ENCODE results near the gene MRPS14.
A peak's percentile ranks its signal among the peaks of the same experiment; 100 is the strongest.

Gene MRPS14

DNA sequence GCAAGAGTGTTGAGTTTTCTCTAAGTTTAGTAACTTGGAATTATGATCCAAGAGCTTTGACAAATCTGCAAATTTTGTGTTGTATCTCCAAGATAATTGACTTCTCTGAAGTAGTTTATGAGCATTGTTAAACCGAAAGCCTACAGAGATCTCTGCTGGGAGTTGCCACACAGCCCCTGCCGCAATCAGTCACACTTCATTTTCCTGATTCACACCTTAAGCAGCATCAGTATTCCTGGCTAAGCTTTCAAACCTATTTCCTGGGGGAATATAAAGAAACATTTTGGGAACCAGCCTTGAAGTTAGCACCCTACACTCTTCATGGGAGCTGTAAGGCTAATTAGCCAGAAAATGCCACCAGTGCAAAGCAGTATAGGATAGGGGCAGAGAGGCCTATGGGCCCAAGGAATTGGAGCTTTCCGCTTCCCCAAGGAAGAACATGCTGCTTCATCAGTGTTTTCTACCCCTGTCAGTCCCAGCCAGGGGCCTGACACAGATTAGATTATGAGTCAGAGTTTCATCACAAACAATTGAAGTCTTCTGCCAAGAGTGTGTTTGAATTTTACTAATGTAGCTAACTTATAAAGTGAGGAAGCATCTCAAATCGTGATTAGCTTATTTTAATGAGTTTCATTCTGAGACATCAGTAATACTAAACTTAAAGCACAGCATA is 46.7 kb downstream of the MRPS14 start:
- Histone ChIP-seq H3K27me3 (replicated peaks in 2 of 5; ENCODE audit: control insufficient read depth in 4 of 5, insufficient read depth in 5 of 5, low read length in 4 of 5) (no peaks in the 10 kb centered on the region), H3K36me3 (ENCODE audit: control insufficient read depth in 4 of 4, insufficient read depth in 4 of 4, low read length in 3 of 4) (peaks cover 0 to 6% (median 5%) of the 10 kb centered on the region in 4 experiments), H3K9me3 (ENCODE audit: control extremely low read depth in 1 of 5, control insufficient read depth in 4 of 5, insufficient read depth in 2 of 5, low read depth in 1 of 5, low read length in 4 of 5) (no peaks in the 10 kb centered on the region), H3K4me1 (ENCODE audit: control extremely low read depth in 1 of 4, control insufficient read depth in 4 of 4, insufficient read depth in 4 of 4, low read length in 3 of 4) (peaks cover 1 to 7% (median 6%) of the 10 kb centered on the region in 4 experiments), H3K4me3 (ENCODE audit: control insufficient read depth in 1 of 7, extremely low read depth in 1 of 7, insufficient read depth in 4 of 7, low read depth in 2 of 7, low read length in 6 of 7) (no peak overlapping the region), H3K27ac (ENCODE audit: insufficient read depth in 1 of 2, low read depth in 1 of 2, low read length in 2 of 2, poor library complexity in 1 of 2, severe bottlenecking in 2 of 2) (no peak overlapping the region)
- CTCF ChIA-PET, result interaction anchor here (1.1 to 1.5 kb wide), 4 partner anchors 9 to 206 kb away, joined by 3 read pairs; no protein-coding TSS in a partner anchor
- no CpG with 5 or more reads among the region's 4 CpGs for WGBS (ENCODE audit: insufficient coverage)
- POLR2A ChIA-PET, result no interaction called here
- no peak for DNase-seq

DNA sequence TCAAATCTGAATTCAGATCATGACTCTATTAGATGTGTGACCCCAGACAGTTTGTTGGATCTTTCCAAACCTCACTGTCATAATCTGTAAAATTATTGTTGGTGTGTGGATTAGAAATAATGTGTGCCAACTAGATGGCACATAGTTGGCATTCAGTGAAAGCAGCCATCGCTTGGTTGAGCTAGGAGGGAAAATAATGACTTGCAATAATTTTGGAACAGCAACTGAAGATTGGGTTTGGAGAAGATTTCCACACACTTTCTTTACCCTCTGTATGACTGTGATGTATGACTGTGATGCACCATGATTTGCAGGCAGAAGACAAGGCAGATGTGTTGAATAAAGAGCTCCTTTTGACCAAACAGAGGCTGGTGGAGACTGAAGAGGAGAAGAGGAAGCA is 47.5 kb downstream of the MRPS14 start:
- Histone ChIP-seq H3K36me3 (ENCODE audit: control insufficient read depth in 4 of 4, insufficient read depth in 4 of 4, low read length in 3 of 4) (peaks cover 0 to 6% (median 4%) of the 10 kb centered on the region in 4 experiments), H3K4me3 (ENCODE audit: control insufficient read depth in 1 of 7, extremely low read depth in 1 of 7, insufficient read depth in 4 of 7, low read depth in 2 of 7, low read length in 6 of 7) (no peak overlapping the region), H3K9me3 (ENCODE audit: control extremely low read depth in 1 of 5, control insufficient read depth in 4 of 5, insufficient read depth in 2 of 5, low read depth in 1 of 5, low read length in 4 of 5) (no peaks in the 10 kb centered on the region), H3K27me3 (replicated peaks in 2 of 5; ENCODE audit: control insufficient read depth in 4 of 5, insufficient read depth in 5 of 5, low read length in 4 of 5) (no peaks in the 10 kb centered on the region), H3K4me1 (ENCODE audit: control extremely low read depth in 1 of 4, control insufficient read depth in 4 of 4, insufficient read depth in 4 of 4, low read length in 3 of 4) (peaks cover 6 to 12% (median 10%) of the 10 kb centered on the region in 4 experiments), H3K27ac (ENCODE audit: insufficient read depth in 1 of 2, low read depth in 1 of 2, low read length in 2 of 2, poor library complexity in 1 of 2, severe bottlenecking in 2 of 2) (no peak overlapping the region)
- POLR2A ChIA-PET, result no interaction called here
- CTCF ChIA-PET, result interaction anchor here (1.1 to 1.6 kb wide), 2 partner anchors 8 to 205 kb away, joined by 3 to 10 read pairs; no protein-coding TSS in a partner anchor
- 100% methylated on average over 1 of the region's 1 CpG for WGBS (ENCODE audit: insufficient coverage)
- DNase-seq, result no peak

DNA sequence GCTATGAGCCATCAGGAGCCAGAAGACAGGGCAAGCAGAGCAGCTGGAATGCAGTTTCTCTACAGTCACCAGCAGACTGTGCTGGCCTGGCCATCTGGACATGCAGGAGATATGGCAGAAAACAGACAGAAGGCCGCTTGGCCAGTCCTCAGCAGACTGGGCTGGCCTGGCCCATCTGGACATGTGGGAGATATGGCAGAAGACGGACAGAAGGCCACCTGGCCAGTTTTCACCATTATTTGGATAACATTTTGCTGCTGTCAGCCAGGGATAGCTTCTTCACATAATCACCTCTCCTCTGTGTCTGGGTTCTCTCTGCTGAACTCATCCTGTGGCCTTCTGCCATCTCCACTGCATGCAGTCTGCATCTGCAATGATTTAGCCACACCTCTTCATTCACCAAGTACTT is 48.5 kb downstream of the MRPS14 start:
- Histone ChIP-seq H3K4me3 (ENCODE audit: control insufficient read depth in 1 of 7, extremely low read depth in 1 of 7, insufficient read depth in 4 of 7, low read depth in 2 of 7, low read length in 6 of 7) (no peak overlapping the region), H3K27ac (ENCODE audit: insufficient read depth in 1 of 2, low read depth in 1 of 2, low read length in 2 of 2, poor library complexity in 1 of 2, severe bottlenecking in 2 of 2) (no peak overlapping the region), H3K9me3 (ENCODE audit: control extremely low read depth in 1 of 5, control insufficient read depth in 4 of 5, insufficient read depth in 2 of 5, low read depth in 1 of 5, low read length in 4 of 5) (no peaks in the 10 kb centered on the region), H3K36me3 (ENCODE audit: control insufficient read depth in 4 of 4, insufficient read depth in 4 of 4, low read length in 3 of 4) (peaks cover 0 to 6% (median 4%) of the 10 kb centered on the region in 4 experiments), H3K4me1 (ENCODE audit: control extremely low read depth in 1 of 4, control insufficient read depth in 4 of 4, insufficient read depth in 4 of 4, low read length in 3 of 4) (peaks cover 9 to 20% (median 16%) of the 10 kb centered on the region in 4 experiments), H3K27me3 (replicated peaks in 2 of 5; ENCODE audit: control insufficient read depth in 4 of 5, insufficient read depth in 5 of 5, low read length in 4 of 5) (no peaks in the 10 kb centered on the region)
- ChIA-PET CTCF (interaction anchor here (1.2 to 1.6 kb wide), 3 partner anchors 9 to 11 kb away, joined by 4 to 10 read pairs (median 5); no protein-coding TSS in a partner anchor), POLR2A (no interaction called here)
- DNase-seq, result no peak
- WGBS (ENCODE audit: insufficient coverage), result 95% methylated on average over 2 of the region's 2 CpGs

DNA sequence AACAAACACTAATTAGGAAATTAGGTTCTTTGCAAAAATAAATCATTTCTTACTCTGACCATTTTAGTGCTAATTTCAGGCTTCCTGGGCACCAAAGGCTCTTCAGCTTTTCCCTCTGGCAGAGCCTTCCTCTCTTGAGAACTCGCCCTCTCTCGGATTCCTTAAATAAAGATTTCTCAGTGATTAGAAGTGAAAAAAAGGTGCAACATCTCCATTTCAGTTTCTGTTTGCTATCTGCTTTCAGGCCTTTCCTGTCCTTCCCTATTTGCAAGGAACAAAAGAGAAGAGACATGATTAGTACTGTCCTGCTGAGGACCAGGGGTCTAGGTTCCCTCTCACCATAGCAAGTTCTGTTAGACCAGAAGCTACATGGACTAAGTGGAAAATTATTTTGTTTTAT is 51.3 kb downstream of the MRPS14 start:
- CTCF ChIA-PET, result interaction anchor here (0.6 to 2.1 kb wide), 3 partner anchors 11 to 15 kb away, joined by 3 to 6 read pairs (median 4); no protein-coding TSS in a partner anchor
- H3K4me1 ChIP-seq (ENCODE audit: control extremely low read depth in 1 of 4, control insufficient read depth in 4 of 4, insufficient read depth in 4 of 4, low read length in 3 of 4), result peaks cover 29 to 45% (median 42%) of the 10 kb centered on the region in 4 experiments

DNA sequence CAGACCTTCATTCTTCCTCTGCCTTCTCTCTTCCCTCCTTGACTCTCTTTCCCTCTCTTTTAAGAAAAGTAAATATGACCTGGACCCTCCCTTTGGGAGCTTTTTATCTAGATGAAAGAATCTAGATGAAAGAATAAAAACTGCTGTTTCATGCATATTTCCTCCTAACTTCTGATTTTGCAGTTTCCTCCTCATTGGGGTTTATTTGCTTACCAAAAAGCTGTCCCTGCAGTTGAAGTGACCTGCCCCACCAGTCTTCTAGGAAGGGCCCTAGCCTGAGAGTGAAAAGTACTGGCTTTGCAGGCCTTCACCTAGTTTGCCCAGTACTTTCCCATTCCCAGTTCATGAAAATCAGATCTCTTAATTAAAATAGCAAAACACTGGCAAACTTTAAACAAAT is 51.8 kb downstream of the MRPS14 start:
- CTCF ChIA-PET, result interaction anchor here (1.0 to 2.1 kb wide), 3 partner anchors 10 to 15 kb away, joined by 3 to 6 read pairs (median 3); no protein-coding TSS in a partner anchor
- peak overlapping the region in 1 of 7 experiments; percentile 19 for H3K4me3 ChIP-seq (ENCODE audit: control insufficient read depth in 1 of 7, extremely low read depth in 1 of 7, insufficient read depth in 4 of 7, low read depth in 2 of 7, low read length in 6 of 7)
- POLR2A ChIA-PET, result no interaction called here
- H3K27me3 ChIP-seq (replicated peaks in 2 of 5; ENCODE audit: control insufficient read depth in 4 of 5, insufficient read depth in 5 of 5, low read length in 4 of 5), result no peaks in the 10 kb centered on the region
- DNase-seq, result no peak
- H3K27ac ChIP-seq (ENCODE audit: insufficient read depth in 1 of 2, low read depth in 1 of 2, low read length in 2 of 2, poor library complexity in 1 of 2, severe bottlenecking in 2 of 2), result no peak overlapping the region
- peaks cover 29 to 46% (median 43%) of the 10 kb centered on the region in 4 experiments for H3K4me1 ChIP-seq (ENCODE audit: control extremely low read depth in 1 of 4, control insufficient read depth in 4 of 4, insufficient read depth in 4 of 4, low read length in 3 of 4)
- H3K36me3 ChIP-seq (ENCODE audit: control insufficient read depth in 4 of 4, insufficient read depth in 4 of 4, low read length in 3 of 4), result no peaks in the 10 kb centered on the region
- no peaks in the 10 kb centered on the region for H3K9me3 ChIP-seq (ENCODE audit: control extremely low read depth in 1 of 5, control insufficient read depth in 4 of 5, insufficient read depth in 2 of 5, low read depth in 1 of 5, low read length in 4 of 5)

More for the DNA sequence above, 51.3 kb downstream of the MRPS14 start:
- Histone ChIP-seq H3K36me3 (ENCODE audit: control insufficient read depth in 4 of 4, insufficient read depth in 4 of 4, low read length in 3 of 4) (peaks cover 0 to 3% (median 0%) of the 10 kb centered on the region in 4 experiments), H3K27ac (ENCODE audit: insufficient read depth in 1 of 2, low read depth in 1 of 2, low read length in 2 of 2, poor library complexity in 1 of 2, severe bottlenecking in 2 of 2) (no peak overlapping the region), H3K27me3 (replicated peaks in 2 of 5; ENCODE audit: control insufficient read depth in 4 of 5, insufficient read depth in 5 of 5, low read length in 4 of 5) (no peaks in the 10 kb centered on the region), H3K9me3 (ENCODE audit: control extremely low read depth in 1 of 5, control insufficient read depth in 4 of 5, insufficient read depth in 2 of 5, low read depth in 1 of 5, low read length in 4 of 5) (no peaks in the 10 kb centered on the region), H3K4me3 (ENCODE audit: control insufficient read depth in 1 of 7, extremely low read depth in 1 of 7, insufficient read depth in 4 of 7, low read depth in 2 of 7, low read length in 6 of 7) (no peak overlapping the region)
- WGBS (ENCODE audit: insufficient coverage), result no CpG with 5 or more reads among the region's 2 CpGs
- peak in 1 of 3 donors; percentile 27 for DNase-seq
- POLR2A ChIA-PET, result no interaction called here

DNA sequence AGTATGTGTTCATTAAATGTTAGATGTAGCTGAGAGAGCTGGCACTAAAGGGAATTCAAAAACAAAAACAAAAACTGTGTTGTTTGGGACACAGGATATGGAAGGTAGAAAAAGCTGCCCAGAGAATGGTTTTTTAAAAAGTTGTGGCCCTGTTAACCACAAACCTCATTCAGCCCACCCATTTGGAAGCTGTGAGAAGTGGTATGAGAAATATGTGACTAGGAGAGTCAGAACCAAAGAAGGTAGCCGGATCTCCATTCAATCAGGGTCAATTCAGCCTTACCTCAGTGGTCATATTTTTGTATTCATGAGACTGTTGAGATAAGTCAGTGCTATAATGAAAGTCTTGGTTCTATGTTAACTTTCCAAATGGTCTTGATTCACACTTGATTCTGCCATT is 53.2 kb downstream of the MRPS14 start:
- no peak overlapping the region for H3K27ac ChIP-seq (ENCODE audit: insufficient read depth in 1 of 2, low read depth in 1 of 2, low read length in 2 of 2, poor library complexity in 1 of 2, severe bottlenecking in 2 of 2)
- H3K4me3 ChIP-seq (ENCODE audit: control insufficient read depth in 1 of 7, extremely low read depth in 1 of 7, insufficient read depth in 4 of 7, low read depth in 2 of 7, low read length in 6 of 7), result no peak overlapping the region
- ChIA-PET CTCF (interaction anchor here (1.6 to 2.1 kb wide), 2 partner anchors 12 to 13 kb away, joined by 3 to 6 read pairs; no protein-coding TSS in a partner anchor), POLR2A (no interaction called here)
- WGBS (ENCODE audit: insufficient coverage), result 83% methylated on average over 1 of the region's 1 CpG
- H3K27me3 ChIP-seq (replicated peaks in 2 of 5; ENCODE audit: control insufficient read depth in 4 of 5, insufficient read depth in 5 of 5, low read length in 4 of 5), result no peaks in the 10 kb centered on the region
- no peaks in the 10 kb centered on the region for H3K9me3 ChIP-seq (ENCODE audit: control extremely low read depth in 1 of 5, control insufficient read depth in 4 of 5, insufficient read depth in 2 of 5, low read depth in 1 of 5, low read length in 4 of 5)
- peak in 1 of 3 donors; percentile 22 for DNase-seq
- no peaks in the 10 kb centered on the region for H3K36me3 ChIP-seq (ENCODE audit: control insufficient read depth in 4 of 4, insufficient read depth in 4 of 4, low read length in 3 of 4)
- peaks cover 41 to 61% (median 52%) of the 10 kb centered on the region in 4 experiments for H3K4me1 ChIP-seq (ENCODE audit: control extremely low read depth in 1 of 4, control insufficient read depth in 4 of 4, insufficient read depth in 4 of 4, low read length in 3 of 4)

DNA sequence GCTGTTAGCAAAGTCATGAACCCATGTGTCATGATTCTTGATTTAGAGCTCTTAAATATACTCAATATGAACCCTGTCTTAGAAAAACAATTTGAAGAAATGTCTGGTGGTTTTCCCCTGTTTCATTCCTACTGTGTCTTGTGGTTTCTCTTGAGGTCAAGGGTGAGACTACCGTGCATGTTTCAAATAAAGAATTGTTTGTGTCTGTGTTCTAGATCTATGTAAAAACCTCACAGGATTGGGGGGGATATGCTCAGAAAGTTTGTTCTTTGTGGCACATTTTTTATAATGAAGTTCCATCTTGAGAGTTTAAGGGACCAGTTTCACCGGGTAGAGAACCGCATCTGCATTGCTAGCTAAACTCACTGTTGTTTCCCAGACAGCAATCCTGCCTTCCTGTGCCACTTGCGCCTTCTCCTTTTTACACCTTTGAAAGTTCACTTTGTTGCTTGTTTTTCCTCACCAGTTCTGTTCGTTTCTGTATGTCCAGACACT is 54.4 kb downstream of the MRPS14 start:
- WGBS (ENCODE audit: insufficient coverage), result 30% methylated on average over 4 of the region's 5 CpGs

More for the DNA sequence above, 54.4 kb downstream of the MRPS14 start:
- DNase-seq, result peak in 2 of 3 donors; percentile 72 to 82
- no peaks in the 10 kb centered on the region for H3K9me3 ChIP-seq (ENCODE audit: control extremely low read depth in 1 of 5, control insufficient read depth in 4 of 5, insufficient read depth in 2 of 5, low read depth in 1 of 5, low read length in 4 of 5)
- ChIA-PET POLR2A (interaction anchor here (1.0 kb wide), 1 partner anchor 180 kb away, joined by 3 read pairs; no protein-coding TSS in a partner anchor), CTCF (interaction anchor here (0.6 kb wide), 1 partner anchor 24 kb away, joined by 3 read pairs; no protein-coding TSS in a partner anchor)
- no peaks in the 10 kb centered on the region for H3K27me3 ChIP-seq (replicated peaks in 2 of 5; ENCODE audit: control insufficient read depth in 4 of 5, insufficient read depth in 5 of 5, low read length in 4 of 5)
- H3K4me3 ChIP-seq (ENCODE audit: control insufficient read depth in 1 of 7, extremely low read depth in 1 of 7, insufficient read depth in 4 of 7, low read depth in 2 of 7, low read length in 6 of 7), result peak overlapping the region in 4 of 7 experiments; percentile 8 to 19 (median 14)
- peaks cover 50 to 73% (median 63%) of the 10 kb centered on the region in 4 experiments for H3K4me1 ChIP-seq (ENCODE audit: control extremely low read depth in 1 of 4, control insufficient read depth in 4 of 4, insufficient read depth in 4 of 4, low read length in 3 of 4)
- H3K27ac ChIP-seq (ENCODE audit: insufficient read depth in 1 of 2, low read depth in 1 of 2, low read length in 2 of 2, poor library complexity in 1 of 2, severe bottlenecking in 2 of 2), result peak overlapping the region in 1 of 2 experiments; percentile 64
- H3K36me3 ChIP-seq (ENCODE audit: control insufficient read depth in 4 of 4, insufficient read depth in 4 of 4, low read length in 3 of 4), result no peaks in the 10 kb centered on the region

All from common myeloid progenitor, CD34-positive (primary cell).